ENCODE measurements around the gene RIMBP2.

GRCh38 chr12:130667421-130667960 is 48.6 kb downstream of the RIMBP2 start:
- TF ChIP-seq CTCF (IDR thresholded peaks at IDR 0.05; ENCODE audit: low read depth, low read length) = no peak
- no peak for TF ChIP-seq EZH2phosphoT487 (IDR thresholded peaks at IDR 0.05; ENCODE audit: low read depth)

Data from OCI-LY3 (cell line).